ENCODE results near the gene OR10G8. TPM values are rescaled to one million over a fixed set of nuclear protein-coding genes. Genes with fewer than 3 reads are reported as not detected.
"Not testable (repeated sequence)": the region's sequence is repeated elsewhere in the genome, so short reads cannot be mapped to it uniquely, and the experiment has no call there.

The OR10G8 gene
- total RNA-seq, 1 experiment from 2014 or later = not detected

DNA sequence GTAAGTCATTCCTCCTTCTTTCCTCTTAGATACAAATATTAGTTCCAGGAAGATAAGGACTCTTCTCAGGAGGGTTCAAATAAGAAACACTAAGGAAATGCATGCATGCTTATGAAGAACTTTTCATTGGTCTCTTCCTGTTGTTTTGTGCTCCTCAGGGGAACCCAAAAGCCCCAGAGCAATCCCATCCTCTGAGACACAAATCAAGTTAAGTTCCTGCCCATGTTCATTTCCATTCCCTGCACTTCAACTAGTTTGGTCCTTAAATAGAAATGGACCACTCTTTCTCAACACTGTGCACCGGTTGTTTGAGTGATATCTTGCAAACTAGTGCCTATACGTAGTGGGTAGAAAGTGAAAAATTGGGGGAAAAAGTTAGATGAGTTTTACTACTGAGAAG is 13.9 kb upstream of the OR10G8 start, which contains the start of gene OR10G4:
OR10G4 (plus strand) TSS at position 301 of the 400 bp plus-strand sequence. CDS start 2,578 bp downstream, outside the sequence.
- no CpG with 5 or more reads among the region's 2 CpGs for WGBS (ENCODE audit: extremely low coverage, insufficient read length, low lambda C conversion rate)
- Histone ChIP-seq H2BK12ac (ENCODE audit: insufficient read length, low read depth, low read length) (no peak within 1 kb of the TSS), H3K79me2 (ENCODE audit: insufficient read depth, low read length) (no peaks in the 10 kb centered on the region), H4K91ac (ENCODE audit: insufficient read length, low read depth, low read length) (no peak within 1 kb of the TSS), H3K14ac (ENCODE audit: insufficient read depth, low read length) (no peak within 1 kb of the TSS), H4K20me1 (ENCODE audit: control insufficient read depth, insufficient read depth, insufficient read length) (no peaks in the 10 kb centered on the region), H2BK120ac (ENCODE audit: low read depth, low read length, poor library complexity, severe bottlenecking) (no peak within 1 kb of the TSS), H3K27me3 (ENCODE audit: insufficient read depth, low read length) (no peaks in the 10 kb centered on the region), H2AFZ (ENCODE audit: low read length) (no peak within 1 kb of the TSS), H3K4me1 (ENCODE audit: insufficient read depth, low read length) (no peaks in the 10 kb centered on the region), H3K79me1 (ENCODE audit: insufficient read depth, low read depth, low read length, poor library complexity, severe bottlenecking) (no peaks in the 10 kb centered on the region), H3K23ac (ENCODE audit: insufficient read length, low read depth, low read length) (no peak within 1 kb of the TSS), H3K4ac (ENCODE audit: low read depth, low read length) (no peak within 1 kb of the TSS), H3K23me2 (ENCODE audit: insufficient read length, low read depth, low read length, poor library complexity, severe bottlenecking) (no peaks in the 10 kb centered on the region), H2BK5ac (ENCODE audit: insufficient read length, low read length) (no peak within 1 kb of the TSS), H3K4me2 (ENCODE audit: insufficient read depth, insufficient read length, low read length) (no peak within 1 kb of the TSS), H4K8ac (replicated peaks; ENCODE audit: insufficient read length, low read depth, low read length) (no peak within 1 kb of the TSS), H2BK20ac (ENCODE audit: low read depth, low read length, poor library complexity, severe bottlenecking) (no peak within 1 kb of the TSS), H3K18ac (ENCODE audit: insufficient read length, low read depth, low read length) (no peak within 1 kb of the TSS), H3K56ac (ENCODE audit: insufficient read length, low read depth, low read length) (no peak within 1 kb of the TSS), H3K9me3 (ENCODE audit: control insufficient read depth, low read depth, low read length) (no peaks in the 10 kb centered on the region), H3T11ph (ENCODE audit: low read length) (no peak within 1 kb of the TSS), H3K27ac (ENCODE audit: insufficient read length, low read depth, low read length) (no peak within 1 kb of the TSS), H2AK5ac (ENCODE audit: insufficient read length, low read length) (no peak within 1 kb of the TSS), H3K9ac (ENCODE audit: extremely low read depth, insufficient read length, low read length) (no peak within 1 kb of the TSS), H2BK15ac (ENCODE audit: low read depth, low read length) (no peak within 1 kb of the TSS), H4K5ac (ENCODE audit: insufficient read length, low read depth, low read length) (no peak within 1 kb of the TSS)
- H3K4me3 Mint-ChIP-seq = no peak within 1 kb of the TSS
- DNase-seq = no peak
- no peaks in the 10 kb centered on the region; a peak in 1 of 7 replicates for H3K36me3 Mint-ChIP-seq (ENCODE audit: insufficient read depth in 1 of 3, low read depth in 3 of 3)
- H3K4me1 Mint-ChIP-seq = peaks cover 0 to 6% of the 10 kb centered on the region in 2 experiments; a peak in 2 of 4 replicates
- H3K9me3 Mint-ChIP-seq = no peaks in the 10 kb centered on the region
- H3K27ac Mint-ChIP-seq = no peak within 1 kb of the TSS
- TF ChIP-seq, protein P1, sequence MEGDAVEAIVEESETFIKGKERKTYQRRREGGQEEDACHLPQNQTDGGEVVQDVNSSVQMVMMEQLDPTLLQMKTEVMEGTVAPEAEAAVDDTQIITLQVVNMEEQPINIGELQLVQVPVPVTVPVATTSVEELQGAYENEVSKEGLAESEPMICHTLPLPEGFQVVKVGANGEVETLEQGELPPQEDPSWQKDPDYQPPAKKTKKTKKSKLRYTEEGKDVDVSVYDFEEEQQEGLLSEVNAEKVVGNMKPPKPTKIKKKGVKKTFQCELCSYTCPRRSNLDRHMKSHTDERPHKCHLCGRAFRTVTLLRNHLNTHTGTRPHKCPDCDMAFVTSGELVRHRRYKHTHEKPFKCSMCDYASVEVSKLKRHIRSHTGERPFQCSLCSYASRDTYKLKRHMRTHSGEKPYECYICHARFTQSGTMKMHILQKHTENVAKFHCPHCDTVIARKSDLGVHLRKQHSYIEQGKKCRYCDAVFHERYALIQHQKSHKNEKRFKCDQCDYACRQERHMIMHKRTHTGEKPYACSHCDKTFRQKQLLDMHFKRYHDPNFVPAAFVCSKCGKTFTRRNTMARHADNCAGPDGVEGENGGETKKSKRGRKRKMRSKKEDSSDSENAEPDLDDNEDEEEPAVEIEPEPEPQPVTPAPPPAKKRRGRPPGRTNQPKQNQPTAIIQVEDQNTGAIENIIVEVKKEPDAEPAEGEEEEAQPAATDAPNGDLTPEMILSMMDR (conservative IDR thresholded peaks at IDR 0.05) = no peak
- H3K27me3 Mint-ChIP-seq (ENCODE audit: low read depth) = no peaks in the 10 kb centered on the region

DNA sequence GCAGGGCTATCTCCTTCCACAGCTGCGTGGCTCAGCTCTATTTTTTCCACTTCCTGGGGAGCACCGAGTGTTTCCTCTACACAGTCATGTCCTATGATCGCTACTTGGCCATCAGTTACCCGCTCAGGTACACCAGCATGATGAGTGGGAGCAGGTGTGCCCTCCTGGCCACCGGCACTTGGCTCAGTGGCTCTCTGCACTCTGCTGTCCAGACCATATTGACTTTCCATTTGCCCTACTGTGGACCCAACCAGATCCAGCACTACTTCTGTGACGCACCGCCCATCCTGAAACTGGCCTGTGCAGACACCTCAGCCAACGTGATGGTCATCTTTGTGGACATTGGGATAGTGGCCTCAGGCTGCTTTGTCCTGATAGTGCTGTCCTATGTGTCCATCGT is 10.8 kb upstream of the OR10G8 start:
- H3K4me1 ChIP-seq (ENCODE audit: insufficient read depth, low read length); H3K36me3 Mint-ChIP-seq (ENCODE audit: insufficient read depth in 1 of 3, low read depth in 3 of 3); H3K14ac ChIP-seq (ENCODE audit: insufficient read depth, low read length); H3K9ac ChIP-seq (ENCODE audit: extremely low read depth, insufficient read length, low read length); H2BK20ac ChIP-seq (ENCODE audit: low read depth, low read length, poor library complexity, severe bottlenecking); H3K27me3 Mint-ChIP-seq (ENCODE audit: low read depth); H3K9me3 ChIP-seq (ENCODE audit: control insufficient read depth, low read depth, low read length); H2AFZ ChIP-seq (ENCODE audit: low read length); H3K23ac ChIP-seq (ENCODE audit: insufficient read length, low read depth, low read length); H4K5ac ChIP-seq (ENCODE audit: insufficient read length, low read depth, low read length); H3K27ac ChIP-seq (ENCODE audit: insufficient read length, low read depth, low read length); H2BK15ac ChIP-seq (ENCODE audit: low read depth, low read length); H4K91ac ChIP-seq (ENCODE audit: insufficient read length, low read depth, low read length); H2AK5ac ChIP-seq (ENCODE audit: insufficient read length, low read length); H3K4me3 Mint-ChIP-seq; H2BK5ac ChIP-seq (ENCODE audit: insufficient read length, low read length); H3K18ac ChIP-seq (ENCODE audit: insufficient read length, low read depth, low read length); H3K4ac ChIP-seq (ENCODE audit: low read depth, low read length); H3K79me2 ChIP-seq (ENCODE audit: insufficient read depth, low read length); H4K20me1 ChIP-seq (ENCODE audit: control insufficient read depth, insufficient read depth, insufficient read length); H3K4me2 ChIP-seq (ENCODE audit: insufficient read depth, insufficient read length, low read length); H4K8ac ChIP-seq (replicated peaks; ENCODE audit: insufficient read length, low read depth, low read length); DNase-seq; H3K56ac ChIP-seq (ENCODE audit: insufficient read length, low read depth, low read length); H3K23me2 ChIP-seq (ENCODE audit: insufficient read length, low read depth, low read length, poor library complexity, severe bottlenecking); H3T11ph ChIP-seq (ENCODE audit: low read length); H3K9me3 Mint-ChIP-seq; H2BK120ac ChIP-seq (ENCODE audit: low read depth, low read length, poor library complexity, severe bottlenecking); H2BK12ac ChIP-seq (ENCODE audit: insufficient read length, low read depth, low read length); H3K27me3 ChIP-seq (ENCODE audit: insufficient read depth, low read length); H3K79me1 ChIP-seq (ENCODE audit: insufficient read depth, low read depth, low read length, poor library complexity, severe bottlenecking); H3K4me1 Mint-ChIP-seq: not testable (repeated sequence)
- peak overlapping the region in 1 of 3 experiments; percentile 80; a peak in 1 of 7 replicates for H3K27ac Mint-ChIP-seq
- no CpG with 5 or more reads among the region's 9 CpGs for WGBS (ENCODE audit: extremely low coverage, insufficient read length, low lambda C conversion rate)
